AG20443 (cell line): ENCODE data around the gene POU2F1.
A peak's percentile ranks its signal among the peaks of the same experiment; 100 is the strongest.

Experiments
- DNase-seq: peaks from one replicate; pipeline ENCODE4 v3.0.0; 2012; ENCODE audit warnings: low spot score, mixed read lengths

POU2F1 gene

GRCh38 chr1:167423684-167424619 is 203.3 kb downstream of the POU2F1 start:
- DNase-seq, result no peak

- no peak for DNase-seq
Observed at GRCh38 chr1:167425482-167425881, 204.8 kb downstream of the POU2F1 start.

GRCh38 chr1:167426716-167427115 is 206.0 kb downstream of the POU2F1 start:
- no peak for DNase-seq

- no peak for DNase-seq
Observed at GRCh38 chr1:167427848-167428247, 207.2 kb downstream of the POU2F1 start.

GRCh38 chr1:167428395-167428794 is 207.7 kb downstream of the POU2F1 start:
- no peak for DNase-seq

- no peak for DNase-seq
Observed at GRCh38 chr1:167429612-167430011, 208.9 kb downstream of the POU2F1 start.

GRCh38 chr1:167430134-167430848 is 209.6 kb downstream of the POU2F1 start:
- DNase-seq, result no peak

- no peak for DNase-seq
Observed at GRCh38 chr1:167430849-167431242, 210.2 kb downstream of the POU2F1 start.

DNA sequence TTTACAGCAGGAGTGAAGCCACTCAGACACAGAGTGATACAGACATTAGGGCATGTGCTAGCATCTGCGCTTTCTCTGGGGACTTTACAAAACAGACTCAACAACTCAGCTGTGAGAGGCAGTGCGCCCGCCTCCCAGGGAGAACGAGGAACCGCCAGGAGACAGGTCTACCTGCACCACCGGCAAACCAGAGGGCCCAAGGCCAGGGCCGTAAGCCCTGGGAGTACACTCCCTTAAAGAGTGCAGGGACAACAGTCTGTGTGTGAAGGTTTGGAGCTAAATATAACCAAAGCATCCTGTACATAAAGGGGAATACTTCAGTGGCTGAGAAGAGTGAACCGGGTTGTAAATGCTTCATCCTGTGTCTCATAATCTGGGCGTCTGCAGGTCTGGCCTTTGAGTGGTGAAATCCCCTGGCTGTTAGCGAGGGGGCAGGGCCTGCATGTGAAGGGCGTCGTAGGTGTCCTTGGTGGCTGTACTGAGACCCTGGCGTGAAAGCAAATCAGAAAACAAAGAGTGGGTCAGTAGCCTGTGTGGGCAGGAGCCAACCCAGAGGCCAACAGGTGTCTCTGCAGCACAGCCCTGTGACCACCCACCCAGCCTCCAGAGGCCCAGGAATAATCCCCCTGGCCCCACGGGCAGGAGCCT is 210.7 kb downstream of the POU2F1 start:
- no peak for DNase-seq

- DNase-seq, result no peak
Observed at GRCh38 chr1:167431909-167432650, 211.4 kb downstream of the POU2F1 start.

- DNase-seq, result no peak
Observed at GRCh38 chr1:167432780-167433179, 212.1 kb downstream of the POU2F1 start.

- DNase-seq, result no peak
Observed at GRCh38 chr1:167433884-167434283, 213.2 kb downstream of the POU2F1 start.

DNA sequence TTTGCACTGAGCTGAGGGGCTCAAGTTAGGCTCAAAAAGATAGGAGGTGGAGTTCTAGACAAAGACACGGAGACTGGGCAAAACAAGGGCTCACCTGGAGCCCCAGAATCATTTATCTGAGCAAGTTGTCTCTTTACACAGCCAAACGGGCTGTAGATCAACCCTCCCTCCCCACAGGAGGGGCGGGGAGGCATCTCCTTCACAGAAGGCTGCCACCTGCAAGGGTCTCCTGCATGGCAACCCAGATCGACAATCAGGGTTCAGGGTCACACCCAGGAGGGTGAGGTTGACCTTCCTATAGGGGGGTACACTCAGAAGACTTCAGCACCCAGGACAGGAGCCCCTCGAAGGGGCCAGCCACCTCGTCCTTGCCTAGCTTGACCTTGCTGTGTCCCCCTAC is 213.6 kb downstream of the POU2F1 start:
- DNase-seq, result no peak

- DNase-seq, result no peak
Observed at GRCh38 chr1:167435484-167435883, 214.8 kb downstream of the POU2F1 start.

- no peak for DNase-seq
Observed at GRCh38 chr1:167438171-167439138, 217.8 kb downstream of the POU2F1 start.

DNA sequence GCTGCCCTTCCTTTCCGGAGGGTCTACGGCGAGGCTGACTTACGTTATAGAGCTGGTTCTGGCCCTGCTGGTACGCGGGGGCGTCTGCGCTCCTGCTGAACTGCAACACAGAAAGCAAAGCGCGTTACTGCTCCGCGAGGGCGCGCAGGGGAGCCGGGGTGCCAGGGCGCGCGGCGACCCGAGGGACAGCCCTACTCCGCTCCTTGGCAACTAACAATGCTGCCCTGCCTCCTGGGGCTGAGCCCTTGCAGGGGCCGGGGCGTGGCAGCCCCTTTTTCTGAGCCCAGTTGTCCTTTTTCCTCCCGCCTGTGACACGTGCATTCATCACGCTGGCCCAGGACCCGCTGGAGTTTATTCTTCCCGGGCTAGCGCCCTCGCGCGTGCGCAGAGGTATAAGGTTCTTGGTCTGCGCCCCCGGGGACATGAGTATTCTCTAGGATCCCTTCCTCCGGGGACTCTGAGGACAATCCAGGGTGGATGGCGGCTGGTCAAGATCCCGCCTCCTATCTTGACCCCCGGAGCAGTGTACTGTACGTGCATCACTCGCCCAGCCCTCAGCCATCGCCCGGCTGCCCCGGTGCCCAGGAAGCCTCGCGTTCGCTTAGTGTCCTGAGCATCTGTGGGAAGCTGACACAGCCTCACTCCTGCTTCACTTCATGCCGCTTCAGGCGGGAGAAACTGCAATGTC is 218.8 kb downstream of the POU2F1 start:
- DNase-seq, result peak; percentile 77

- no peak for DNase-seq
Observed at GRCh38 chr1:167440345-167440744, 219.7 kb downstream of the POU2F1 start.

- no peak for DNase-seq
Observed at GRCh38 chr1:167440776-167441175, 220.1 kb downstream of the POU2F1 start.

- DNase-seq, result no peak
Observed at GRCh38 chr1:167441222-167441621, 220.5 kb downstream of the POU2F1 start.
